Thyroid gland (tissue), 4 donors: ENCODE results near the gene PSMD10. TPM values are rescaled to one million over a fixed set of nuclear protein-coding genes. Genes with fewer than 3 reads are reported as not detected.

Experiments
- DNase-seq, 2 donors: peaks; one replicate each; pipeline ENCODE4 v3.0.0-alpha.2; 2019
- H3K27ac ChIP-seq, 3 donors: fragments of 200-600 bp; sonication (generic); 1 replicate in 2 of 3; 2 replicates in 1 of 3; pipeline ENCODE4 v1.5.1; 2016 to 2019; ENCODE audit warnings: mild to moderate bottlenecking in 1 of 3, moderate library complexity in 1 of 3
- H3K27me3 ChIP-seq: fragments of 200-600 bp; sonication (generic); one replicate; pipeline ENCODE4 v1.5.1; 2019
- H3K36me3 ChIP-seq, 2 donors: fragments of 200-600 bp; sonication (generic); one replicate each; pipeline ENCODE4 v1.5.1; 2016 to 2019
- H3K4me1 ChIP-seq, 2 donors: fragments of 200-600 bp; sonication (generic); one replicate each; pipeline ENCODE4 v1.5.1; 2017 to 2019
- H3K4me3 ChIP-seq, 3 donors: fragments of 200-600 bp; sonication (generic); replicated peaks in 1 of 3; 1 replicate in 2 of 3; 2 replicates in 1 of 3; pipeline ENCODE4 v1.5.1; 2016; ENCODE audit warnings: mild to moderate bottlenecking in 1 of 3
- H3K9me3 ChIP-seq: fragments of 200-600 bp; sonication (generic); one replicate; pipeline ENCODE4 v1.5.1; 2017
- POLR2A ChIP-seq, 2 donors: fragments of 450-650 bp; IDR thresholded peaks; one replicate each; pipeline ENCODE4 v1.6.1; 2017; ENCODE audit warnings: antibody characterized with exemption in 2 of 2, mild to moderate bottlenecking in 2 of 2, moderate library complexity in 1 of 2
- WGBS, 2 donors: methylation state at CpG; one replicate each; pipeline ENCODE4 v1.1.5; 2017; 5-methylcytosine and 5-hydroxymethylcytosine counted together
- intact Hi-C: fragments of 100-400 bp; cut with DNase I; formaldehyde crosslinking; loops from one replicate; pipeline ENCODE4 v1.15.1; 2023
- total RNA-seq, 4 donors: library from RNA; depleted of rRNA; stranded (reverse); fragments of >200 nt; gene quantifications; one replicate each; pipeline ENCODE4 v1.2.3, GENCODE V29; 2016
- TF ChIP-seq, protein P1 (sequence below), 6 experiments: fragments of 200-600 bp in 3 of 6; fragments of 450-650 bp in 3 of 6; sonication (generic) in 3 of 6; IDR thresholded peaks; one replicate each; pipeline ENCODE4 v1.5.1; 2016 to 2019; ENCODE audit warnings: antibody characterized with exemption in 6 of 6, mild to moderate bottlenecking in 2 of 6, inconsistent platforms in 1 of 6, moderate library complexity in 1 of 6

The PSMD10 gene
- 10 to 100 TPM; 43.6 to 45.6 (median 44.2) TPM for total RNA-seq

DNA sequence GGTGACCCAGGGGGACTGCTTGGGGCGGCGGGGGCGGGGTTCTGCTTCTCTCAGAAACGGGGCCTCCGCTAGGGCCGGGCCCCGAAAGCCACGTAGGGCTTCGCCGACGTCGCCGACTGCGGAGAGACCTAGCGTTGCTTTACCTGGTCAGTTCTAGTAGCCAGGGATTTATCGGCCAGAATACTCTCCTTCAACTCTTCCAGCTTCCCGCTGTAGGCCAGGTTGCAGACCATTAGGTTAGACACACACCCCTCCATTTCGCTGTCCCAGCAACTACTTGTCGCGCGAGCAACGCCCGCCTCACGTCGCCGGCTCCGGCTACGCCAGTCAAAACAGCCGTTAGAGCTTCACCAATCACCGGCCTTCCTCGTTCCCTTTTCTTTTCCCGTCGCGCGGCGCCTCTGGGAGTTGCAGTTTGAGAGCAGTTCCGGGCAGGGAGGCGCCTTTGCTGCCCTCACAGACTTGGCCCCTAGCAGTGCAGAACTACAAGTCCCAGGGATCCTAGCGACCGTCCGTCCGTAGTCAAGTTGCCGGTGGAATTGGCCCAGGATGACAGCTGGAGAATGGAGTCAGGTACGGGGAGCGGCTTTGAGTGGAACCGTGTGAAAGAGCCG, at the start of gene PSMD10, which contains the start of gene ATG4A:
TSS of gene PSMD10 (minus strand) at position 279 of the 614 bp plus-strand sequence. CDS start at position 257, 22 bp downstream.
TSS of gene ATG4A (plus strand) at position 515 of the 614 bp plus-strand sequence. CDS start at position 564, 49 bp downstream.
- peak in 1 of 2 donors; percentile 78 for TF ChIP-seq POLR2A (IDR thresholded peaks at IDR 0.05)
- TF ChIP-seq, protein P1, sequence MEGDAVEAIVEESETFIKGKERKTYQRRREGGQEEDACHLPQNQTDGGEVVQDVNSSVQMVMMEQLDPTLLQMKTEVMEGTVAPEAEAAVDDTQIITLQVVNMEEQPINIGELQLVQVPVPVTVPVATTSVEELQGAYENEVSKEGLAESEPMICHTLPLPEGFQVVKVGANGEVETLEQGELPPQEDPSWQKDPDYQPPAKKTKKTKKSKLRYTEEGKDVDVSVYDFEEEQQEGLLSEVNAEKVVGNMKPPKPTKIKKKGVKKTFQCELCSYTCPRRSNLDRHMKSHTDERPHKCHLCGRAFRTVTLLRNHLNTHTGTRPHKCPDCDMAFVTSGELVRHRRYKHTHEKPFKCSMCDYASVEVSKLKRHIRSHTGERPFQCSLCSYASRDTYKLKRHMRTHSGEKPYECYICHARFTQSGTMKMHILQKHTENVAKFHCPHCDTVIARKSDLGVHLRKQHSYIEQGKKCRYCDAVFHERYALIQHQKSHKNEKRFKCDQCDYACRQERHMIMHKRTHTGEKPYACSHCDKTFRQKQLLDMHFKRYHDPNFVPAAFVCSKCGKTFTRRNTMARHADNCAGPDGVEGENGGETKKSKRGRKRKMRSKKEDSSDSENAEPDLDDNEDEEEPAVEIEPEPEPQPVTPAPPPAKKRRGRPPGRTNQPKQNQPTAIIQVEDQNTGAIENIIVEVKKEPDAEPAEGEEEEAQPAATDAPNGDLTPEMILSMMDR (IDR thresholded peaks at IDR 0.05) = no peak
- intact Hi-C loops = no loop called here
- Histone ChIP-seq H3K4me3 (peak within 1 kb of the TSS; percentile 15 to 75 (median 34)), H3K4me1 (no peaks in the 10 kb centered on the region), H3K36me3 (no peaks in the 10 kb centered on the region), H3K9me3 (no peaks in the 10 kb centered on the region), H3K27me3 (no peaks in the 10 kb centered on the region), H3K27ac (peak within 1 kb of the TSS; percentile 51 to 90 (median 56))
- 0% methylated on average over 14 to 20 of the region's 47 CpGs for WGBS, 2 donors
- peak; percentile 93 to 94 for DNase-seq

GRCh38 chrX:108138814-108139702, 47.7 kb upstream of the PSMD10 start:
- no peaks in the 10 kb centered on the region for H3K36me3 ChIP-seq
- 84 to 90% methylated on average over 6 to 7 of the region's 7 CpGs for WGBS, 2 donors
- intact Hi-C loops = no loop called here

DNA sequence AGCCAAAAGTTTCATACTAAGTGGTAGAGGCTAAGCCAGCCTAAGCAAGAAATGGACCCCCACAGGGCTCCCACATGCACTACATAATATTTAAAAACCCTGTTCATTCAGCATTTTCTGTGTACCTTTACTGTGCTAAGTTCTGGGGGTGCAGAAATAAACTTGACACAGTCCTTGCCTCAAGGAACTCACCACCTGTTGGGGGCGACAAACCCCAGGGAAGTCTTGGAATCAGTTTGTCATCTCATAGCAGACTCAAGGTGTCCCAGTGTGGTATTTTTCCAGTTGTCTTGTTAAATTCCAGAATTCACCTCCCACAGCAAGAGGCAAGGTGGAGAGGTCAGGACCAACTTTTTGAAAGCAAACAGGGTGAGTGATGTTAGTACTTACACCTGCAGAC, 43.4 kb upstream of the PSMD10 start:
- 88 to 93% methylated on average over 1 of the region's 1 CpG for WGBS, 2 donors
- DNase-seq = no peak
- H3K27me3 ChIP-seq = no peaks in the 10 kb centered on the region
- intact Hi-C loops = no loop called here
- H3K9me3 ChIP-seq = no peaks in the 10 kb centered on the region
- TF ChIP-seq, protein P1 (IDR thresholded peaks at IDR 0.05) = no peak
- no peak for TF ChIP-seq POLR2A (IDR thresholded peaks at IDR 0.05)
- no peaks in the 10 kb centered on the region for H3K36me3 ChIP-seq
- H3K4me3 ChIP-seq = no peak overlapping the region
- H3K4me1 ChIP-seq = no peaks in the 10 kb centered on the region
- H3K27ac ChIP-seq = no peak overlapping the region

More at GRCh38 chrX:108138814-108139702, 47.7 kb upstream of the PSMD10 start:
- no peaks in the 10 kb centered on the region for H3K27me3 ChIP-seq
- no peak for DNase-seq
- H3K27ac ChIP-seq = no peak overlapping the region
- no peaks in the 10 kb centered on the region for H3K4me1 ChIP-seq
- H3K9me3 ChIP-seq = no peaks in the 10 kb centered on the region
- TF ChIP-seq POLR2A (IDR thresholded peaks at IDR 0.05) = no peak
- TF ChIP-seq, protein P1 (IDR thresholded peaks at IDR 0.05) = peak in 2 of 6 experiments; percentile 20 to 29
- H3K4me3 ChIP-seq = no peak overlapping the region

GRCh38 chrX:108132876-108133275, 41.5 kb upstream of the PSMD10 start:
- Histone ChIP-seq H3K27me3 (no peaks in the 10 kb centered on the region), H3K4me3 (no peak overlapping the region), H3K9me3 (no peaks in the 10 kb centered on the region), H3K27ac (no peak overlapping the region), H3K4me1 (no peaks in the 10 kb centered on the region), H3K36me3 (no peaks in the 10 kb centered on the region)
- DNase-seq = no peak
- WGBS, 2 donors = 80 to 85% methylated on average over 2 of the region's 2 CpGs
- intact Hi-C loops = no loop called here
- no peak for TF ChIP-seq POLR2A (IDR thresholded peaks at IDR 0.05)
- TF ChIP-seq, protein P1 (IDR thresholded peaks at IDR 0.05) = no peak
